DMS153 (cell line): Measurements from ENCODE around the gene GPAT2.
"Not testable (repeated sequence)": the region's sequence is repeated elsewhere in the genome, so short reads cannot be mapped to it uniquely, and the experiment has no call there.

Experiments used
- DNase-seq: peaks from one replicate; lab custom pipeline; 2025; lab: John Stamatoyannopoulos, UW

Gene GPAT2, protein sequence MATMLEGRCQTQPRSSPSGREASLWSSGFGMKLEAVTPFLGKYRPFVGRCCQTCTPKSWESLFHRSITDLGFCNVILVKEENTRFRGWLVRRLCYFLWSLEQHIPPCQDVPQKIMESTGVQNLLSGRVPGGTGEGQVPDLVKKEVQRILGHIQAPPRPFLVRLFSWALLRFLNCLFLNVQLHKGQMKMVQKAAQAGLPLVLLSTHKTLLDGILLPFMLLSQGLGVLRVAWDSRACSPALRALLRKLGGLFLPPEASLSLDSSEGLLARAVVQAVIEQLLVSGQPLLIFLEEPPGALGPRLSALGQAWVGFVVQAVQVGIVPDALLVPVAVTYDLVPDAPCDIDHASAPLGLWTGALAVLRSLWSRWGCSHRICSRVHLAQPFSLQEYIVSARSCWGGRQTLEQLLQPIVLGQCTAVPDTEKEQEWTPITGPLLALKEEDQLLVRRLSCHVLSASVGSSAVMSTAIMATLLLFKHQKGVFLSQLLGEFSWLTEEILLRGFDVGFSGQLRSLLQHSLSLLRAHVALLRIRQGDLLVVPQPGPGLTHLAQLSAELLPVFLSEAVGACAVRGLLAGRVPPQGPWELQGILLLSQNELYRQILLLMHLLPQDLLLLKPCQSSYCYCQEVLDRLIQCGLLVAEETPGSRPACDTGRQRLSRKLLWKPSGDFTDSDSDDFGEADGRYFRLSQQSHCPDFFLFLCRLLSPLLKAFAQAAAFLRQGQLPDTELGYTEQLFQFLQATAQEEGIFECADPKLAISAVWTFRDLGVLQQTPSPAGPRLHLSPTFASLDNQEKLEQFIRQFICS

DNA sequence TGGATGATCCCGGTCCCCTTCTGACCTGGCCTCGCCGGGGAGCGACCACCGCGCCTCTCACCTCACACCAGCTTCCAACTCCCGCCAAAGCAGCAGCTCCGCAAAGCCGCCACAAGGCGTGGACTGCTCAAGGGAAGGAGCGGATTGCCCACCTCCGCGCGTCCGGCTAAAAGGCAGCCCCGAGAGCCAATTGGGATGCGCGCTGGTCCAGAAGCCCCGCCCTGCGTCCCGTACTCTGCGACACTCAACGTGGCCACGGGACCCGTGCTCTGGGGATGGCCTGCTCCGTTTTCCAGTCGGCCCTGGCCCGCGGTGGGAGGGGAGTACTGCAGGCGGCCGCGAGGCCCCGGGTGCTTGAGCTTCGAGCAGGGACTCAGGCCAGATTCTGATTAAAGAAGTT lies at the start of gene GPAT2:
GPAT2 (minus strand) TSS at position 125 of the 400 bp plus-strand sequence. CDS start 2,557 bp downstream, outside the sequence.
- not testable (repeated sequence) for DNase-seq

DNA sequence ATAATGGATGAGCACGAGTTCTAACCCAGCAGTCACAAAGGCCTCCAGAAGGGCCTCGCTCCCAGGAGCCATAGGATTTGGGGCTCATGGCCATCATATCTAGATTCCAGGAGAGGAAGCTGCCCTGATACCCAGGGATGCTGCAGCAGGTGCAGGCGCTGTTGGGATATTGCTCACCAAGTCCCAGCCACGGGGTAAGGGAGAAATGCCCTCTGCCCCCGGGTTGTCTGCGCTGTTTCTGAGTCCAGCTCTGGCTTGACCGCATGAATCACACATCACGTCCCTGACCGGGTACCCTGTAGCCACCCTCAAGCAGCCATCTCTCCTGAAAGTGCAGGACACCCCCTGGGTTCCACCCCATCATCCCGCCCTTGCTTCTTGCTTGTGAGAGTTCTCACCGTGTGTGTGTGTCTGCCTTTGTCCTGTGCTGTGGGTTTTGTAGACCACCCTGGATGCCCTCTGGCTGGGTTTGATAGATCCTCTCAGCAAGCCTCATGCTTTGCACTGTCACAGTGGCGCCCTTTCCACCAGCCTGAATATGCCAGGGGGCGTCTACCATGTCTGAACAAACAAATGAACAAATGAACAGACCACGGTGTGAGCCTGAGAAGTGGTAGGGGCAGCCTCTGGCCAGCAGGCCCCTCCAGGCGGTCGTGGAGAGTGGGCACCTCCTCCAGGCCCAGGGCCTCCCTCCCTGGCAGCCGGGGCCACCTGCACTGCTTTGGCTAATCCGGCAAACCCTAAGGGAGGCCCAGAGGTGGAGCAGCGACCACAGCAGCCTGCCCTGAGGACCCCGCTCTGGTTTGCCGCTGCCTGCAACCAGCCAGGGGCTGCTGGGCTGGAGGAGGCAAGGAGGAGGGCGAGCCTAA lies 49.5 kb upstream of the GPAT2 start:
- no peak for DNase-seq

DNA sequence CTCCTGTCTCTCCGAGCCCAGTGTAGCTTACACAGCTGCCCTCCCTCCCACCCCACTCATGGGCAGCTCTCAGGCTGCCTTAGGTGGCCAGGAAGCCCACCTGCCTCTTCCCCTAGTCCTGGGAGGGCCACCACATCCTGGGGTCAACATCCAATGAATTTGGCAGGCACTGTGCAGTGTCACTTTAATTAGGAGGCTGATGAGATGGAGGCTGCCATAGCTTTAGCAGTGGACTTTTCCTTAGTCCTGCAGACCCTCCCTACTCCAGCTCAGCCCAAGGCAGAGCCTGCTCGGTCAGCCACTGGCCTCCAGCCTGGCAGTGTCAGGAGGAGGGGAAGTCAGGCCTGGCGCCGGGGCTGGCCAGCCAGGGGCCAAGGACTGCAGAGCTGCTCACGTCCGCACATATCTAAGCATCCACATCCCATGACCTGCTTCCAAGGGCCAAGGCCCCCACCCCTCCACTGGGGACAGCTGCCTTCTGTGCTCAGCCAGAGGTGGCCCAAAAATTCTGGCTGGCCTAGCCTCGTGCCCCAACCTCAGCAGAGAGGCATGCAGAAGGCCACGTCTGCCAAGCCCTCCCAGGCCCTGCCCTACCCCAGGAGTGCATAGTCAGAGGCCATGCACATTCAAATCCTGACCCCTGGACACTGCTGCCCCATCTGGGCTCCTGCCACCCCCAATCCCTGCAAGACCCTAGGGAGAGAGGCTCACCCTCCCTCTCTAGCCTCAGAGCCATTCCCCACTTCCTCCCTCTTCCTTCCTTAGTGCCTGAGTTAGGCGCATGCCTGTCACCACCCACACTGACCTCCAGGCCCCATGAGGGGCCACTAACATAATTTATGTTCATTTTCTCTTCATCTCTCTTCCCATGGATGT lies 48.6 kb upstream of the GPAT2 start:
- DNase-seq: no peak

DNA sequence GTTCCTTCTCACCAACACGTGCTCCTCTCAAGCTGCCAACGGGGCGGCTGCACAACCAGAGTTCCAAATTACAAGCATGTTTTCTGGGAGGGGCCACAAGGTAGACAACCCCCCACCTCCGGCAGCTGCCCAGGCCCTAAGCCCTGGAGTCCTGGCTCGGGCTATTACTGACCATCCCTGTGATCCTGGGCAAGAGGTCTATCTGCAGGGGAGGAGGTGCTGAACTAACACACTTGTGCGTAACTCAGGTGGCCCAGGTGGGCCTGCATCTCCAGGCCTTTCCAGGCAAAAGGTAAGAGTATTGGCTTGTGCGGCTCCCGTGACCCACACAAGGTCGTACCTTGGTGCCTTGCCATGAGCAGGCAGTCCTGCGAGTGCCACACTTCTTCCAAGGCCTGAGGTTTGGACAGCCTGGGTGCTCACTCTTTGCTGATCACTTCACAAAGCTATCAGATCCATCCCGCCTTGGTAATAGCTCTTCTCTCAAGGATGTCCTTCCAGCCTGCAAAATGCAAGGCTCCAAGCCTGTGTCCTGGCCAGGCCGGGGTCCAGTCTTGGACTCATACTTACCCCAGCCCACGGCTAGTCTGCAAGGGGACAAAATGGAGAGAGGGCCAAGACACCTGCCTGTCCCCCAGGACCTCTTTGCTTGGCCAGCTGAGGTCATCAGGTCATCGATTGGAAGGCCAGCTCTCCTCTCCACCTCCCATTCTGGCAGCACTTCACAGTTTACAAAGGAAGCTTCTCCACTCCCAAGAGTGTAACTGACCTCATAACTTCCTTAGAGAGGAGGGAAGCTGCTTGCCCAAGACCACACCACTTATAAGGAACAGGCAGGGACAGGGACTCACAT lies 47.7 kb upstream of the GPAT2 start:
- DNase-seq: no peak

DNA sequence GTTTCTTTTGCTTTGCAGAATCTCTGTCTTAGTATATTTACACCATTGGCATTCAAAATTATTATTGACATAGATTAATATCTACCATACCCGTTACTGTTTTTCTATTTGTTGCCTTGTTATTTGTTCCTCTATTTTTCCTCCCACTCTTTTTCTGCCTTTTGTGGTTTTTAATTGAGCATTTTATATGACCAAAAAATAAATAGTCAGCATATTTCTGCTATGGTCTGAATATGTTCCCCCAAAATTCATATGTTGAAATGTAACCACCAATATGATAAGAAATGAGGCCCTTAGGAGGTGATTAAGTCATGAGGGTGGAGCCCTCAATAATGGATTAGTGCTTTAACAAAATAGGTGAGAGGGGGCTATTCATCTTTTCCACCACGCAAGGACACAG lies 46.3 kb upstream of the GPAT2 start:
- DNase-seq: no peak

DNA sequence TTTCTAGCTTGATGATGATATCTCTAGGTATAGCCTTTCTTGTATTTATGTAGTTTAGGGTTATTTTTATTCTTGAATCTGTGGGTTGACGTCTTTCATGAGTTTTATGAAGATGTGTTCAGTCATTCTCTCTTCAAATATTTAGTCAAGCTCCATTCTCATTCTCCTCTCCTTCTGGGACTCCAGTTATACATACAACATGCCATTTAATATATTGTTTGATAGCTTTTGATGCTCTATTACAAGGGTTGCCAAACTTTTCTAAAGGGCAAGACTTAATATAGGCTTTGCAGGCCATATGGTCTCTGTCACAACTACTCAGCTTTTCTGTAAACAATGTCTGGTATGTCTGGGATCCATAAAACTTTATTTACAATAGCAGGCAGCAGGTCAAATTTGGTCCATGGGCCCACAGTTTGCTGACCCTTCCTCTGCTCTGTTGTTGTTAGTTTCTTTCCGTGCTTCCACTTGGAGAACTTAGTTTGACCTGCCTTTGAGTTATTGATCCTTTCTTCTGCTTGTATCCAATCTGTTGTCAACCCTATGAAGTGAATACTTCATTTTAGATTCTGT lies 40.6 kb upstream of the GPAT2 start:
- no peak for DNase-seq

DNA sequence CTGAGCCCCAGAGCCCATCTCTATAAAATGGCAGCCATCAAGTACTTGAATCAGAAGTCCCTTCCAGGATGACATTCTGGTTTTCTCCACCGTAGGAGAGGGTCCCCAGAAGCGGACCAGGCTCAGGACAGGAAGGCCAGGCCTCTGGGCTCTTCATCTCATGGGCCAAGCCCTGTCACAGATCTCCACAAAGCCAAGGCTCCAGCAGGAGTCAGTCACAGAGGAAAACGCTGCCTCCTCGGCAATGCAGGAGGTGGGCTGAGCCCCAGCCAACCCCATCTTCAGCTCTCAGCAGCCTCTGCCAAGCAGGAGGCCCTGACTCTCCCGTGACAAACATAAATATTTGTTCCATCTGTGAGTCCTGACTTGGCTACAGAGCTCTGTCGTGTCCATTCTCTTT lies 39.4 kb upstream of the GPAT2 start:
- no peak for DNase-seq

DNA sequence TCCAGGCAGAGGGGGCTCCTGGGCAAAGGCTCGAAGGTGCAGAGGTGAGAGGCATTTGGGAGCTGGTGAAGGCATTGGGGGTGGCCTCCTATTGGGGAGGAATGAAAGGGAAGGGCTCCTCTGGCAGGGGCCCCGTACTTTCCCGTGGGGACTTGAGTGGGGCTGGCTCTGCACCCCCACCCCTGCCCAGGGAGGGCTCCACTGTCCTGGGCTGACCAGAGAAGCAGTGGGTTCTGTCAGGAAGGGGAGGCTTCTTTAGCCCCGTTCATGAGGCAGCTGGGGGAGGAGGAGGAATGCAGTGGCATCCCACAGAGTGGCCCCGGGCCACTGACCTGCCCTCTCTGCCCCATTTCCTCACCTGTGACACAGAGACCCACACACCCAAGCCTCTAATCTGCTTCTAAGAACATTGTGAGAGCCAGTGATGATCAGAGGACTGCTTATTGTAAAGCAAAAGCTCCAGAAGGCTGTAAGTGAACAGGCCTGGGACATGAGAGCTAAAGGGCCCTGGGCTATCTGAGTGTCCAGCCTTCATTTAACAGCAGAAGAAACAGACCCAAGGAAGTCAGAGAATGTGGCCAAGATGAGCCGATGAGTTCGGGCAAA lies 38.6 kb upstream of the GPAT2 start:
- DNase-seq: no peak

DNA sequence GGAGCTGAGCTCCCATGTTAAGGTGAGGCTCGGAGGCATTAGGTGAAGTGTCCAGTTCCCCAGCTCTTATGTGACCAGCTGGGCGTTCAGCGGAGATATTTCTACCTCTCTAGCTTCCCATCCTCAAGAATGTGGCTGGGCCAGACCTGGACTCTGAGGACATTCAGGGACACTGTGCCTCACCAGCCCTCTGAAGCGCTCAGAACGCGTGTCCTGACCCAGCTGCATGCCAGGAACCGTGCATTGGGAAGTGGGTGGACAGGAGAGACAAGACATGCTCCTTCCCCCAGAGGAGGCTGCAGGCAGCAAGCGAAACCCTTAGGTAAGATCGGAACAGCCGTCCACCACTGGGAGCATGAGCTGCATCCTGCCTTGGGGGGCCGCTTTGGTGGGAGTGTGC lies 38.0 kb upstream of the GPAT2 start:
- no peak for DNase-seq

DNA sequence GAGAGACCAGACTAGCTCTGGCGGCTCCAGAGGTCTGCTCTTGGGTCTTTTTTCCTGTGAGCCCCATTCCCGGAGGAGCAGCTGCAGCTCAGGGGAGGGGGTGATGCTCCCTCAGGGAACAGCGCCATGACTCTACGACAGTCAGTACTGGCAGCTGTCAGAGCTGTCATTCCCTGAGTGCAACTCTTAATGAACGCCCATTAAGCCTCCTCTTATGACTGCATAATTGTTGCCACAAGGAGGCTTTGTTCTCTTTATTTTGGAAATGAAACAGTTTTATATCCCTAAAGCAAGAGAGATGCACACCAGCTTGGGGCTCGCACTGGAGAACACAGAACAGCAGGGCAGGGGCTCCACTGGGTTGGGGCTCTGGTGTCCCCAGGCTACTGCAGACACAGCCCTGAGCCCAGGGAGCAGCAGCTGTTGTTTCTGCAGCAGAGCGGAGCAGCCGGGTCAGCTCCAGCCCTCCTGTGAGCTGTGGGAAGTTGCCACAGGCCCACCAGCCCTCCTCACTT lies 37.3 kb upstream of the GPAT2 start:
- DNase-seq: not testable (repeated sequence)

DNA sequence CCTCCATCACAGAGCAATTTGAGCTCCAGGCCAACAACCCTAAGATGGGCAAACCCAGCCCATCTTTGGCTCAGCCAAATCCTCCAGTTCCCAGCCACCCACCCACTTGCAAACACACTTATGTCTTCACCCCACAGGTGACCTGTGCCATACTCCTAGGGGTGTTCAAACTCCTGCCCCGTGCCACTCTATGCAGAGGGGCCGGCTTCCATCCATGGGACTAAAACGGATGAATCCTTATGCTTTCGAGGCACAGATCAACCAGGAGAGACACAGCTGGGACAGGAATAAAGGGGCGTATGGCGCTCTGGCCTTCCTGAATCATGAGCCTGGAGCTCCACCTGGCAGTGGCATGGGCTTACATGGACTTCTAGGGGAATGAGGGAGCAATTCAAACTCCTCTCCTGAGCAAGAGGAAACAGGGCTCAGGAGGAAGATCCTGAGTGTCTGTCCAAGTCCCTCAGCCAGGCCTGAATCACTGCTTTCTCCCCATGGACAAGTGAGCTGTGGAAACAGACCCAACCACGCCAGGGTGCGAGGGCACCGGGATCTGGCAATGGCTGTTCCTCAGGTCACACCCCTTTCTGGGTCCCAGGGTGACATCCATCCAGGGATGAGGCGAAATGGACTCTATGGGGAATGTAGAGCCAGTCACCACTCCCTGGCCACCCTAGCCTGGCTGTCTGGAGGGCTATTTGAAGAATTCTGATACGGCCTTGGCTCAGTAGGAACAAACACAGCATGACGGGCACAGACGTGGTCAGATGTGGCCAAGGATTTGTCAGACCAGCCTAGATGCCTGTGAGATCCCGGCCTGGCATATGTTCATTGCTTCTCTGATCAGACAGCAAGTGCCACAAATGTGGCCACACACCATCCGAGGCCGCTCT lies 36.6 kb upstream of the GPAT2 start:
- not testable (repeated sequence) for DNase-seq

DNA sequence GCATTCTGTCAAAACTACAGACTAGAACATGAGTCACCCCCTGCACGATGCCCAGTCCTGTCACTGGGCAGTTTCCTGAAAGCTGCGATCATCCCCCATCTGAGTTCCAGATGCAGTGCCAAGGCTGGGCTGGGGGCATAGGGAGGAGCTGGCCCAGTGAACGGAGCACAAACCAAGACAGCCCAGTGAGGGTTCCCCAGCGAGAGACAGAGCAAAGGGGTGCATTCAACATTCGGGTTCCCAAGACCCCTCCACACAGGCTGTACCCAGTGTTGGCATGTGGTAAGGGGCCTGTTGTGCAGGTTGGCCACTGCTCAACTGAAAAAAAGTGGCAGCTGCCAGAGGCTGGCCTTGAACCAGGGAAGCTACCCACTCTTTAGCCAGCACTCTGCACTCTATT lies 35.6 kb upstream of the GPAT2 start:
- DNase-seq: not testable (repeated sequence)

DNA sequence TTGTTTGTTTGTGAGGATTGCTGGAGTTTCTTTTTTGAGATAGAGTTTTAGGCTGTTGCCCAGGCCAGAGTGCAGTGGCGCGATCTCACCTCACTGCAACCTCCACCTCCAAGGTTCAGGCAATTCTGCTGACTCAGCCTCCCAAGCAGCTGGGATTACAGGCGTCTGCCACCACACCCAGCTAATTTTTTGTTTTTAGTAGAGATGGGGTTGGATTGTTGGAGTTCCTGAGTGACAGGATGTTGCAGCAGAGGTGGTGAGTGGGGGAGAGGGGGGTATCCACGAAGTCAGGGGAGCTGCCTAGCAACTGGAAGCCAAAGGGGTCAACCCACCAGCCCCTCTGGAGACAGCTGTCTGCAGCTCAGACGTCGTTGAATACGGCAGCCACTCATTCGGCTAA lies 35.2 kb upstream of the GPAT2 start:
- DNase-seq: not testable (repeated sequence)

DNA sequence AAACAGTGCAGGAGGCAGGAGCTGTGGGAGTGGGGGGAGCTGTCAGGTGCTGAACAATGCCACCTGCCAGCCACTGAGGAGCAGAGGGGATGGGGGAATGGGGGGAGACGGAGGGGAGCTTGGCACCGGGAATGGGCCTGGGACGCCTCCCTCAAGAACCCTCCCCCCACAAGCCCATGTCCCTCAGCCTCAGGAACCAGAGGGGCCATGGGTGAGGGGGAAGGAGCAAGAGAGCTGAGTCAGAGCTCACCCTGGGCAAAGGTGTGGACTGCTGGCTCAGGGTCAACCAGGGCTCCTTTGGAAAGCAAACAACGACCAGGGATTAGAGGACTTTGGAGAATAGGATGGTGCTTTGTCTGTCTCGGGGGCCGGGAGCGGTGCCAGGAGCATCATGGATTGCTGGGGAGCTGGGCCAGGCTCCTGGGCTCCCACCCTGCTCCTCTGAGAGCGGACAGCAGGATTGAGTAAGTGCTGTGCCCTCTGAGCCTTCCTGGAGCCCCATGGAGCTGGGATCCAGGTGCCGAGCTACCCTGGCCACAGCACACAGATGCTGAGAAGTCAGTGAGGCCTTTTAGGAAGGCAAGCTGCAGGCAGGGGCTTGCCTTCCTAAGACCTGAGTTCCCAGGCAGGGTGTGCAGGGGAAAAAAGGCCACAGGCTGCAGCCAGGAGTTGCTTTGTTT lies 33.3 kb upstream of the GPAT2 start:
- peak; percentile 65 for DNase-seq

DNA sequence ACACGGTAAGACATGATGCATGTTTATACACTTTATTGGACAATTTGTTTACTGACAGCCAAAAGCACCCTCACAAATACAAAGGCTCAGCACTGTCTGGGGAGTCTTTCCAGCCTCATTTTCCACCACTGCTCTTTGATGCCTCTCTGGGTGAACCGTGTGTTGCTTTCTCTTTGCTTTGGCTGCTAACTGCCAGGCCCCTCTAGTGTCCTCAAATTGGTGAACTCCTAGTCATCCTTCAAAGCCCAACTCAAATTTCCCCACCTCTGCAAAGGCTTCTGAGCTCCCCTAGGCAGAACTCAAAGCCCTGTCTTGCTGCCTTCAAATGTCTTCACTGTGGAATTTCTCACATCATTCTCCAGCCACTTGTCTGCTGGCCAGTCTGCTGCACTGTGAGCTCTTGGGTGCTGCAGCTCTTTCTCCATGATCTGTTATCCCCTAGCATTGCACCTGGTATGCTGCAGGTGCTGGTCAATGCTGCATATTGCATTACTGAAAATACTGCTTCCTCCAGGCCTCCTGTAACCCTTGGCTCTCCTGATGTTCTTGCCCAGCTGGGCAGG lies 32.5 kb upstream of the GPAT2 start:
- not testable (repeated sequence) for DNase-seq

DNA sequence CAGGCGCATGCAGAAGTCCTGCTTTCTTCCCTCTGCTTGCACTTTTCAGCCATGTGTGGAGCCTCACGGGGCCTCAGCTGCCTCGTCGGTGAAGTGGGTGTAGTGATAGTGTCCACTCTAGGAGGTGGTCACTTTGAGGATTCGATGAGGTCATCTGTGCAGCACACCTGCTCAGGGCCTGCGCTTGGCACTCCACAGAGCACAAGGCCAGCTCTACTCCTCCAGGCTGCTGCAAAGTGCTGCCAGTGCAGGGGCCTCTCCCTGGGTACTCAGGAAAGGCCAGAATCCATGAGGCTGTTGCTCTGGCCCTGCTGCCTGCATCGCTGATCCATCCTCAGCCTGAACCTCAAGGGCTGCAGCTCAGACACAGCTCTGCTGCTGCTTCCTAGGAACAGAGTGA lies 31.8 kb upstream of the GPAT2 start:
- DNase-seq: not testable (repeated sequence)

DNA sequence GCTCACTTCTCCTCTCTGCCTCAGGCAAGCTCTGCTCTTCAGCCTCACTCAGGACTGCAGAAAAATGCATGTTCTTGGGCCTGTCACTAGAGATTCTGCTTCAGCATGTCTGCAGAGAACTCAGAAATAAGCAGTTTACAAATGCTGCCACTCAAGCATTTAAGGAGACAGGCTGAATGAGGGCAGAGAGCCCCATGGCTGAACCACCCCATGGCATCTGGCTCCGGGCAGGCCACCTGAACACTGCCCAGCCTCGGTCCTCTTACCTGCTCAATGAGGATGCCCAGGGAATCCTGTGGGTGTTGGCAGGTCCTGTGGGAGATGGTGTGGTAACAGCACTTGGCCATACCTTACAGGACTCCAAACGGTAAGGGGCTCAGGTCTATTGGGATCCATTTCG lies 31.2 kb upstream of the GPAT2 start:
- DNase-seq: not testable (repeated sequence)
